Nephron (organoid): Measurements from ENCODE around the gene NFATC1.

Experiments
- H3K27ac Mint-ChIP-seq, 3 experiments: 2 replicates each; pipeline ENCODE4 v1.8.0; 2020; ENCODE audit warnings: mixed read lengths in 3 of 3, mild to moderate bottlenecking in 2 of 3, moderate library complexity in 1 of 3
- H3K27me3 Mint-ChIP-seq: 2 replicates; pipeline ENCODE4 v1.8.0; 2021; ENCODE audit warnings: low read depth, mild to moderate bottlenecking, moderate library complexity, mixed read lengths
- H3K36me3 Mint-ChIP-seq: 2 replicates; pipeline ENCODE4 v1.8.0; 2020; ENCODE audit warnings: low read depth, mixed read lengths
- H3K4me1 Mint-ChIP-seq: 2 replicates; pipeline ENCODE4 v1.8.0; 2020; ENCODE audit warnings: mixed read lengths
- H3K4me3 Mint-ChIP-seq, 3 experiments: 2 replicates each; pipeline ENCODE4 v1.8.0; 2020; ENCODE audit warnings: mild to moderate bottlenecking in 3 of 3, mixed read lengths in 3 of 3, moderate library complexity in 2 of 3
- H3K9me3 Mint-ChIP-seq: 2 replicates; pipeline ENCODE4 v1.8.0; 2020; ENCODE audit warnings: mixed read lengths
- TF ChIP-seq, protein P1 (sequence below), 3 experiments: fragments of 200-600 bp; sonication (generic); IDR thresholded peaks; one replicate each; pipeline ENCODE4 v1.5.0; 2021; ENCODE audit warnings: antibody characterized with exemption in 3 of 3; ENCODE audit not compliant: unreplicated experiment in 3 of 3

Gene NFATC1

GRCh38 chr18:79402977-79403722, 7.4 kb downstream of the NFATC1 start:
- Mint-ChIP-seq H3K9me3 (no peaks in the 10 kb centered on the region), H3K27me3 (peaks cover 34% of the 10 kb centered on the region), H3K36me3 (peaks cover 5% of the 10 kb centered on the region), H3K4me3 (peak overlapping the region; percentile 34 to 74 (median 41)), H3K27ac (peak overlapping the region; percentile 29 to 88 (median 78)), H3K4me1 (peaks cover 58% of the 10 kb centered on the region)
- TF ChIP-seq, protein P1, sequence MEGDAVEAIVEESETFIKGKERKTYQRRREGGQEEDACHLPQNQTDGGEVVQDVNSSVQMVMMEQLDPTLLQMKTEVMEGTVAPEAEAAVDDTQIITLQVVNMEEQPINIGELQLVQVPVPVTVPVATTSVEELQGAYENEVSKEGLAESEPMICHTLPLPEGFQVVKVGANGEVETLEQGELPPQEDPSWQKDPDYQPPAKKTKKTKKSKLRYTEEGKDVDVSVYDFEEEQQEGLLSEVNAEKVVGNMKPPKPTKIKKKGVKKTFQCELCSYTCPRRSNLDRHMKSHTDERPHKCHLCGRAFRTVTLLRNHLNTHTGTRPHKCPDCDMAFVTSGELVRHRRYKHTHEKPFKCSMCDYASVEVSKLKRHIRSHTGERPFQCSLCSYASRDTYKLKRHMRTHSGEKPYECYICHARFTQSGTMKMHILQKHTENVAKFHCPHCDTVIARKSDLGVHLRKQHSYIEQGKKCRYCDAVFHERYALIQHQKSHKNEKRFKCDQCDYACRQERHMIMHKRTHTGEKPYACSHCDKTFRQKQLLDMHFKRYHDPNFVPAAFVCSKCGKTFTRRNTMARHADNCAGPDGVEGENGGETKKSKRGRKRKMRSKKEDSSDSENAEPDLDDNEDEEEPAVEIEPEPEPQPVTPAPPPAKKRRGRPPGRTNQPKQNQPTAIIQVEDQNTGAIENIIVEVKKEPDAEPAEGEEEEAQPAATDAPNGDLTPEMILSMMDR (IDR thresholded peaks at IDR 0.05; ENCODE audit: unreplicated experiment in 3 of 3): no peak

GRCh38 chr18:79403723-79404566, 8.2 kb downstream of the NFATC1 start:
- H3K9me3 Mint-ChIP-seq: no peaks in the 10 kb centered on the region
- TF ChIP-seq, protein P1 (IDR thresholded peaks at IDR 0.05; ENCODE audit: unreplicated experiment in 3 of 3): no peak
- peaks cover 55% of the 10 kb centered on the region for H3K4me1 Mint-ChIP-seq
- H3K27ac Mint-ChIP-seq: peak overlapping the region; percentile 70 to 88 (median 78)
- H3K36me3 Mint-ChIP-seq: peaks cover 5% of the 10 kb centered on the region
- peaks cover 26% of the 10 kb centered on the region for H3K27me3 Mint-ChIP-seq
- H3K4me3 Mint-ChIP-seq: peak overlapping the region in 2 of 3 experiments; percentile 44 to 56

GRCh38 chr18:79404567-79404910, 8.8 kb downstream of the NFATC1 start:
- H3K36me3 Mint-ChIP-seq: peaks cover 5% of the 10 kb centered on the region
- H3K27me3 Mint-ChIP-seq: peaks cover 21% of the 10 kb centered on the region
- peaks cover 52% of the 10 kb centered on the region for H3K4me1 Mint-ChIP-seq
- H3K4me3 Mint-ChIP-seq: peak overlapping the region in 2 of 3 experiments; percentile 44 to 56
- no peaks in the 10 kb centered on the region for H3K9me3 Mint-ChIP-seq
- peak overlapping the region; percentile 70 to 88 (median 78) for H3K27ac Mint-ChIP-seq
- TF ChIP-seq, protein P1 (IDR thresholded peaks at IDR 0.05; ENCODE audit: unreplicated experiment in 3 of 3): no peak

- Mint-ChIP-seq H3K4me1 (peaks cover 52% of the 10 kb centered on the region), H3K9me3 (no peaks in the 10 kb centered on the region), H3K27me3 (peaks cover 21% of the 10 kb centered on the region), H3K36me3 (peaks cover 5% of the 10 kb centered on the region), H3K4me3 (no peak overlapping the region), H3K27ac (peak overlapping the region in 1 of 3 experiments; percentile 78)
- TF ChIP-seq, protein P1 (IDR thresholded peaks at IDR 0.05; ENCODE audit: unreplicated experiment in 3 of 3): no peak
These were observed 9.5 kb downstream of the NFATC1 start for GRCh38 chr18:79405019-79405780.

GRCh38 chr18:79405781-79406575, 10.2 kb downstream of the NFATC1 start:
- H3K27me3 Mint-ChIP-seq: peaks cover 19% of the 10 kb centered on the region
- H3K4me1 Mint-ChIP-seq: peaks cover 52% of the 10 kb centered on the region
- TF ChIP-seq, protein P1 (IDR thresholded peaks at IDR 0.05; ENCODE audit: unreplicated experiment in 3 of 3): no peak
- peak overlapping the region in 2 of 3 experiments; percentile 1 to 25 for H3K4me3 Mint-ChIP-seq
- peak overlapping the region; percentile 15 to 50 (median 39) for H3K27ac Mint-ChIP-seq
- peaks cover 5% of the 10 kb centered on the region for H3K36me3 Mint-ChIP-seq
- no peaks in the 10 kb centered on the region for H3K9me3 Mint-ChIP-seq
